ENCODE data around the gene CIAPIN1.
"Not testable (repeated sequence)": the region's sequence is repeated elsewhere in the genome, so short reads cannot be mapped to it uniquely, and the experiment has no call there.

The CIAPIN1 gene

DNA sequence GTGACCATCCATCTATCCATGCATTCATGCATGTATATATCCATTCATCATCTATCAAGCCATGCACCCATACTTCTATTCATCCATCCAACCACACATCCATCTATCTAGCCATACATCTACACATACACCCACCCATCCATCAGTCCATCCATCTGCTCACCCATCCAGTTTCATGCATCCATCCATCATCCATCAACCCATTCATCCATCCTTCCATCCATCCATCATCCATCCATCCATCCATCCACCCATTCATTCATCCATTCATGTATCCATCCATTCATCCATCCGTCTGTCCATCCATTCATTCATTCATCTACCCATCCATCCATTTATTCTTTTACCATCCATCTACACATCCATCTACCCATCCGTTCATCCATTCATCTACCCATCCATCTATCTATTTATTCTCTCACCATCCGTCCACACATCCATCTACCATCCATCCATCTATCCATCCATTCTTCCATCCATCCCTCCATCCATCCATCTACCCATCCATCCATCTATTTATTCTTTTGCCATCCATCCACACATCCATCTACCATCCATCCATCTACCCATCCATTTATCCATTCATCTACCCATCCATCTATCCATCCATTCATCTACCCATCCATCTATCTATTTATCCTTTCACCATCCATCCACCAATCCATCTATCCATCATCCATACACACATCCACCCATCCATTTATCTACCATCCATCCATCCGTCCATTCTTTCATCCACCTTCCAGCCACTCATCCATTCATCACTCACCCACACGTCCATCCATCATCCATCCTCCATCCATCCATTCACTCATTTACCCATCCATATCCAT lies 39.4 kb downstream of the CIAPIN1 start:
- DNase-seq (ENCODE audit: low read depth, low spot score) = no peak

GRCh38 chr16:57406881-57407280 lies 40.3 kb downstream of the CIAPIN1 start:
- DNase-seq (ENCODE audit: low read depth, low spot score) = no peak

- DNase-seq (ENCODE audit: low read depth, low spot score) = no peak
Measured at GRCh38 chr16:57405097-57405496, 42.1 kb downstream of the CIAPIN1 start.

DNA sequence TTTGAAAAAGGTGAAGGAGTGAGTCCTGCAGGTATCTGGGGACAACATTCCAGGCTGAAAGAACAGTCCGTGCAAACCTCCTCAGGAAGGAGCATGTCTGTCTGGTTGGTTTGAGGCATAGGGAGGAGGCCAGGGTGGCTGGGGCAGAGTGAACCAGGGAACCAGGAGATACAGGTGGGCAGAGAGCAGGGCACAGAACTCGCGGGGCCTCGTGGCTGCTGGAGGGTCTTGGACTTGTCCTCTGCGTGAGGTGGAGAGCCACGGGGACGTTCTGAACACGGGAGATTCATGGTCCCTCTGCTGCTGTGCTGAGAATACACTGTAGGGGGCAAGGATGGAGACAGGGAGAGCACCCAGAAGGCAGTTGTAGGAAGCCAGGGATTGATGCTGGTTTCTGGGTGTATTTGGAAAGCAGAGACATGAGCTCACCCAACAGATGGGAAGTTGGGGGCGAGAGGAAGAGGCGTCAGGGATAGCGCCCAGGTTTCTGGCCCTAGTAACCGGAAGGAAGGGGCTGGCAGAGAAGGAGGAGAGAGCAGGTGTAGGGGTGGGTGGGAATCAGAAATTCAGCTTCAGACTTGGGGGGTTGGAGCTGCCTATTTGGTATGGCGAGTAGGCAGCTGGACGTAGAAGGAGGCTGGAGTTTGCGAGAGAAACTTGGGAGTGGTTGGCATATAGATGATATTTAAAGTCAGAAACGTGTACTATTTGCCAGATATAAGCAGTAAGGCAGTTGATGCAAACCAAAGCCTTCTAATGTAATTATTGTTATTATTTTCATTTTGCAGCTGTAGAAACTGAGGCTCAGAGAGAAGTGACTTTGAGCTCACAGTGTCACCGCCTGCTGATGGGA lies 43.0 kb downstream of the CIAPIN1 start, which contains the start of gene CCL17:
Gene CCL17, plus strand, starts transcription at position 803 of the 853 bp plus-strand sequence. CDS start 9,166 bp downstream, outside the sequence.
- no peak for DNase-seq (ENCODE audit: low read depth, low spot score)

DNA sequence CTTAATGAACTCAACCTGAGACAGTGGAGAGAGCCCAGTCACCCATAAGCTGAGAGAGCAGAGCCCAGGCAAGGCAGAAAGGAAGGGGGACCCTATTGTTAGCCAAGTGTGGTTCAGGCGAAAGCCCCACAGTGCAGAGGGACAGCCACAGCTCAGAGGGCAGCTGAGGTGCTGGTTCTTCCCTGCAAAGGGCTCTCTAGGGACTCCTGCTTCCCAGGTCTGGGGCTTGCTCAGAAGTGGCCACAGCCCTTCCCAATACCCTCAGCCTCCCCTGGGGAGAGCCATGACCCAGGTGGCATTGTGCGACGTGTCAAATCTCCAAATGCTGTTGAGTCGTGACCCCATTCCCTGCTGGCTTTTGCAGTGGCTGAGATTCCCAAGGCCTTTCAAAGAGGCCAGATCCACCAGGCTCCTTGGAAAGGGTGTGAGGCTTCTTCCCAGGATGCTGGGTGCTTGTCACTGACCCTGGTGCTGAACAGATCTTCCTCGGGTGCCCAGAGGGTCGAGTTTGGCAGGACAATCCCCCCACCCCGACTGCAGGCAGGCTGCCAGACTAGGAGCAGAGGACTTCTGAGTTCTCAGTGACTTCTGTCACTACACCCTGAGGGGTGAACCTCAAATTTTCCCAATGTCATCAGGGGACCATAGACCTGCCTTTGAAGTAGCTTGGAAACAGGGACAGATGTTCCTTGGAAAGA lies 45.1 kb downstream of the CIAPIN1 start:
- no peak for DNase-seq (ENCODE audit: low read depth, low spot score)

DNA sequence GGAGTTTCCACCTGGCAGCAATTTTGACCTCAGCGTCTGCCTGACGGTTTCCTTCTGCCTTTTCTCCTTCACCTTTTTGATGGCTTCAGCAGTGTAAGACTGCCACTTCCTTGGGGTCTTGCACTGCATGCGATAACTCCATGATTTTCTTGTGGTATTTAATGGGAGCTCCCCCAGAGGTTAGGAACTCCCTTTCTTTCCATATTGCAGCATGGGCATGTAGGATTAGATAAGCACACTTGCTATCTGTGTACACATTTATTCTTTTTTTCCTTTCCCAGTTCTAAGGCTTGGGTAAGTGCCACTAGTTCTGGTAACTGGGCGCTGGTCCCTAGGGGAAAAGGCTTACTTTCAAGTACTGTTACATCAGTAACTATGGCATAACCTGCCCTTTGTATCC lies 49.7 kb downstream of the CIAPIN1 start:
- DNase-seq (ENCODE audit: low read depth, low spot score) = not testable (repeated sequence)

DNA sequence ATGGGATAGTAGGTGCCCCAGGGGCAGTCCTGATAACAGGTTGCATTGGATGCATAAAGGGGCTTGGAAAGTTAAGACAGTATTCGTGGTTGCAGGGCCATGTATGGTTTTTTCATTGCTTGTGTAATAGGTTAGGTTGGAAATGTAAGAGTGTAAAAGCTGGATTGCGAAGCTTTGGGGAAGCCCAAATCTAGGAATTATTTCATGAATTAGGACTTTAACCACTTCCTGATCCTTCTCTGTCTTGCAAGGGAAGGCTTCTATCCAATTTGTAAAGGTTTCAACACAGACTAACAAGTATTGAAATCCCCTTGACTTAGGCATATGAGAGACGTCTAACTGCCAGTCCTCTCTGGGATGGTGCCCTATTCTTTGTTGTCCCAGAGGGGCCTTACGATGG lies 50.4 kb downstream of the CIAPIN1 start:
- DNase-seq (ENCODE audit: low read depth, low spot score) = no peak

- no peak for DNase-seq (ENCODE audit: low read depth, low spot score)
Measured at GRCh38 chr16:57395026-57395425, 52.2 kb downstream of the CIAPIN1 start.

DNA sequence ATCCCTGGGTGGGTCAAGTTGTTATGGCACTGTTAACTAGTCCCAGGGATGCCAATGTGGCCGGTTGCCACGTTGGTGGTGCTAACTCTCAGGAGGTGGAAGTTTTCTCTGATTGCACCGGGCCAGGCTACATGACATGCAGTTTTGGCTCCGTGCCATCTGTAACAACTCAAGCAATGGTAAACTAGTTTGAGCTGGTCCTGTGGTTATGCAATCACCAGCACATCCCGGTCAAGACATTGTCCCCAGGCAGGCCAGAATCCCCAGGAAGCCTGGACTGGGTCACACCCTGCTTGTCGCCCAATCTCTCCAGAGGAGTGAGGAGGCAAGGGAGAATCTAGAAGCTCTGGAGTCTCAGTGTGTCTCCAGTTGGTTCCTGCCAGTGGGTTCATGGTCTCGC lies 52.7 kb downstream of the CIAPIN1 start:
- no peak for DNase-seq (ENCODE audit: low read depth, low spot score)

GRCh38 chr16:57392694-57393093 lies 54.5 kb downstream of the CIAPIN1 start:
- DNase-seq (ENCODE audit: low read depth, low spot score) = no peak

DNA sequence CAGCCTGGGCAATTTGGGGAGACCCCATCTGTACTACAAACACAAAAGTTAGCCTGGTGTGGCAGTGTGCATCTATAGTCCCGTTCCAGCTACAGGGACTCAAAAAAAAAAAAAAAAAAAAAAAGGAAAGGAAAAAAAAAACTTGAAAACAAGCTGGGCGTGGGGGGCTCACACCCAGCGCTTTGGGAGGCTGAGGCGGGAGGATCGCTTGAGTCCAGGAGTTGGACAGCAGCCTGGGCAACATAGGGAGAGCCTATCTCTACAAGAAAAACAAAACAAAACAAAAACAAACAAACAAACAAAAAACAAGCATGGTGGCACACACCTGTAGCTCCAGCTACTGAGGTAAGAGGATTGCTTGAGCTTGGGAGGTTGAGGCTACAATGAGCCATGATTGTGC lies 55.5 kb downstream of the CIAPIN1 start:
- DNase-seq (ENCODE audit: low read depth, low spot score) = no peak

DNA sequence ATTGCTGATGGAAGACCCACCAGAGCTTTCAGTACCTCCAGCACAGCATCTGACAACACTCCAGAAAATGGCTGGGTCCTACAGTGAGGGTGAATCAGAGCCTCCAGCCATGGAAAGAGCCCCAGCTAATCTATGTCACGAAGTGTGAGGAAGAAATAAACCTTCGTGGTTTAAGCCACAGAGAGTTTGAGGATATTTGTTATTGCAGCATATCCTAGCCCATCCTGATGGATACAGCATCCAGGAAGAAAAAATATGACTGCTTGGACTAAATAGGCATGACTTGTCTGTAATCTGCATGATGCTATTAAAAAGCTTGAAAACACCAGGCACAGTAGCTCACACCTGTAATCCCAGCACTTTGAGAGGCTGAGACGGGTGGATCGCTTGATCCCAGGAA lies 55.9 kb downstream of the CIAPIN1 start:
- DNase-seq (ENCODE audit: low read depth, low spot score) = no peak

- DNase-seq (ENCODE audit: low read depth, low spot score) = no peak
Measured at GRCh38 chr16:57390636-57391295, 56.4 kb downstream of the CIAPIN1 start.

- no peak for DNase-seq (ENCODE audit: low read depth, low spot score)
Measured at GRCh38 chr16:57389087-57389468, 58.1 kb downstream of the CIAPIN1 start.

- no peak for DNase-seq (ENCODE audit: low read depth, low spot score)
Measured at GRCh38 chr16:57388359-57389086, 58.7 kb downstream of the CIAPIN1 start.

DNA sequence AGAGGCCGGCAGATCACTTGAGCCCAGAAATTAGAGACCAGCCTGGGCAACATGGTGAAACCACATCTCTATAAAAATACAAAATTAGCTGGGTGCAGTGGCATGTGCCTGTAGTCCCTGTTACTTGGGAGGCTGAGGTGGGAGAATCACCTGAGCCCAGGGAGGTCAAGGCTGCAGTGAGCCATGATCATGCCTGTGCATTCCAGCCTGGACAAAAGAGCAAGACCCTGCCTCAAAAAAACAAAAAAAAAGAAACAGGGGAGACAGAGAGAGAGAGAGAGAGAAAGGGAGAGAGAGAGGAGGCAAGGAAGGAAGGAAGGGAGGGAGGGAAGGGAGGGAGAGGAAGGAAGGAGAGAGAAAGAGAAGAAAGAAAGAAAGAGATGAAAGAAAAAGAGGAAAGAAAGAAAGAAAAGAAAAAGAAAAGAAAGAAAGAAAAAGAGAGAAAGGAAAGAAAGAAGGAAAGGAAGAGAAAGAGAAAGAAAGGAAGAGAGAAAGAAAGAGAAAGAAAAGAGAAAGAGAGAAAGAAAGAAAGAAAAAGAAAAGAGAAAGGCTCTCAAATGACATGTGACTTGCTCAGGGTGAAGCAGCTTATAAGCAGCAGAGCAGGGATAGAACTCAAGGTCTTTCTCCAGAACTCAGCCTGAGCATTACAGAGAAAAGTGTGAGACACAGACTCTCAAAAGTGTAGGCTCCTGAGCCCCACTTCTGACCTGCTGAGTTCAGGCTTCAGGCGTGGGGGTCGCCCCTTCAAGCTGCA lies 59.4 kb downstream of the CIAPIN1 start:
- no peak for DNase-seq (ENCODE audit: low read depth, low spot score)

DNA sequence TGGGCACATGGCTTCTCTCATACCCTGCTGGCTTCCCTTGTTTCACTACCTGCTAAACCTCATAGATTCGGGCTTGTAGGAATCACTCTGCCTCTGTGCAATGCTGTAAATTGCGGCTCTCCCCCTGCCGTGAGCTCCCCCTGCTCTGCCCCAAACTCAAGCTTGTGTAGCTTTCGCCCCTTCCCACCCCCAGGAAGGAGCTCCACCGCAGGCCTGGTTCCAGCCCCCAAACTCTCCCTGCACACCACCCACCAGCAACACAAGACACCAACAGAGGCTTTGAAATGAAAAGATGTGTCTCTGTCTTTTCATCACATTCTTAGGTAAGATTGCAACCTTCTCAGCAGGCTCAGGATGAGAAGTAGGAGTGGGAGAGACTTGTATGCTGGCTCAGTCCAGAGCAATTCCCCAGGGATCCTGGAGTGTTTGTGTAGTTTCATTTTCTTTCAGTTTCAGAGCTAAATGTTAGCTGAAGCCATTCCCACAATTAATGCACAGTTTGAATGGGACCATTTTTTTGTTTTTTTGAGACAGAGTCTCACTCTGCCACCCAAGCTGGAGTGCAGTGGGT lies 60.7 kb downstream of the CIAPIN1 start:
- DNase-seq (ENCODE audit: low read depth, low spot score) = no peak

GRCh38 chr16:57385083-57385482 lies 62.1 kb downstream of the CIAPIN1 start:
- no peak for DNase-seq (ENCODE audit: low read depth, low spot score)

DNA sequence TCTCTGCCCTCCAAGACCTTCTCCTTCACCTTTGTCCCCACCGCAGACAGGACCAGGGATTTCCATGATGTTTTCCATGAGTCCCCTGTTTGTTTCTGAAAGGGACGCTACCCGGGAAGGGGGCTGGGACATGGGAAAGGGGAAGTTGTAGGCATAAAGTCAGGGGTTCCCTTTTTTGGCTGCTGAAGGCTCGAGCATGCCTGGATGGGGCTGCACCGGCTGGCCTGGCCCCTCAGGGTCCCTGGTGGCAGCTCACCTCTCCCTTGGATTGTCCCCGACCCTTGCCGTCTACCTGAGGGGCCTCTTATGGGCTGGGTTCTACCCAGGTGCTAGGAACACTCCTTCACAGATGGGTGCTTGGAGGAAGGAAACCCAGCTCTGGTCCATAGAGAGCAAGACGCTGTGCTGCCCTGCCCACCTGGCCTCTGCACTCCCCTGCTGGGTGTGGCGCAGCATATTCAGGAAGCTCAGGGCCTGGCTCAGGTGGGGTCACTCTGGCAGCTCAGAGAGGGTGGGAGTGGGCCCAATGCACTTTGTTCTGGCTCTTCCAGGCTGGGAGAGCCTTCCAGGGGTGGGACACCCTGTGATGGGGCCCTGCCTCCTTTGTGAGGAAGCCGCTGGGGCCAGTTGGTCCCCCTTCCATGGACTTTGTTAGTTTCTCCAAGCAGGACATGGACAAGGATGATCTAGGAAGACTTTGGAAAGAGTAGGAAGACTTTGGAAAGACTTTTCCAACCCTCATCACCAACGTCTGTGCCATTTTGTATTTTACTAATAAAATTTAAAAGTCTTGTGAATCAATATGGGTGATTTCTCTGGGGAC lies 62.7 kb downstream of the CIAPIN1 start:
- DNase-seq (ENCODE audit: low read depth, low spot score) = no peak

Data from activated naive CD8-positive, alpha-beta T cell treated with anti-CD3 and anti-CD28 coated beads, Interleukin-2, amount 50 U/mL, for 16 hours (primary cell).